HepG2 (cell line): Measurements from ENCODE around the gene ZSWIM6. TPM values are rescaled to one million over a fixed set of nuclear protein-coding genes. Genes with fewer than 3 reads are reported as not detected.
A peak's percentile ranks its signal among the peaks of the same experiment; 100 is the strongest.

Source experiments
- ATRX ChIP-seq: sonication (generic); formaldehyde crosslinking; IDR thresholded peaks from 2 replicates; pipeline ENCODE4 v1.4.0; 2020; ENCODE audit warnings: missing genetic modification reagents, borderline replicate concordance
- EHMT2 ChIP-seq: fragments of 200-600 bp; sonication (generic); IDR thresholded peaks from 2 replicates; pipeline ENCODE4 v1.7.0; 2017; ENCODE audit warnings: antibody characterized with exemption, low read depth, low read length, borderline replicate concordance
- ETV5 ChIP-seq: IDR thresholded peaks from 2 replicates; pipeline ENCODE4 v1.6.1; 2018; ENCODE audit warnings: missing biosample characterization, missing genetic modification reagents, inconsistent platforms, borderline replicate concordance
- NFKB2 ChIP-seq: sonication (generic); formaldehyde crosslinking; IDR thresholded peaks from 2 replicates; pipeline ENCODE4 v1.4.0; 2020; ENCODE audit warnings: missing genetic modification reagents, borderline replicate concordance
- POLR2AphosphoS5 ChIP-seq: IDR thresholded peaks from 2 replicates; pipeline ENCODE4 v1.6.1; 2012; ENCODE audit warnings: low read depth, low read length
- RARG ChIP-seq: sonication (generic); formaldehyde crosslinking; IDR thresholded peaks from 2 replicates; pipeline ENCODE4 v1.4.0; 2020; ENCODE audit warnings: low read depth, mild to moderate bottlenecking, missing genetic modification reagents
- SOX13 ChIP-seq, 3 experiments: fragments of 450-650 bp in 1 of 3; sonication (generic) in 1 of 3; formaldehyde crosslinking in 1 of 3; IDR thresholded peaks in 2 of 3; conservative IDR thresholded peaks in 1 of 3; 2 replicates each; pipeline versions ENCODE4 v1.5.0 to v1.6.1; 2016 to 2020; ENCODE audit warnings: antibody characterized with exemption in 1 of 3, mild to moderate bottlenecking in 1 of 3, missing compliant biosample characterization in 1 of 3, missing genetic modification reagents in 1 of 3, moderate library complexity in 1 of 3
- SSRP1 ChIP-seq: IDR thresholded peaks from 2 replicates; pipeline ENCODE4 v1.6.1; 2016; ENCODE audit warnings: control low read depth
- TBL1XR1 ChIP-seq: fragments of 150-350 bp; IDR thresholded peaks from 2 replicates; pipeline ENCODE4 v1.6.1; 2014; ENCODE audit warnings: borderline replicate concordance, low read length; ENCODE audit not compliant: partially characterized antibody
- ZFYVE20 ChIP-seq: sonication (generic); formaldehyde crosslinking; IDR thresholded peaks from 2 replicates; pipeline ENCODE4 v1.8.0; 2023; ENCODE audit warnings: low read depth, mild to moderate bottlenecking, moderate library complexity, missing genetic modification reagents, borderline replicate concordance
- ZNF451 ChIP-seq: sonication (generic); formaldehyde crosslinking; IDR thresholded peaks from 2 replicates; pipeline ENCODE4 v1.5.0; 2020; ENCODE audit warnings: mild to moderate bottlenecking, missing genetic modification reagents
- ZNF577 ChIP-seq: sonication (generic); formaldehyde crosslinking; IDR thresholded peaks from 2 replicates; pipeline ENCODE4 v1.4.0; 2020; ENCODE audit warnings: mild to moderate bottlenecking, low read depth, missing genetic modification reagents, borderline replicate concordance
- polyA plus RNA-seq, 8 experiments: library from polyadenylated mRNA; depleted of rRNA in 3 of 8; stranded (reverse) in 7 of 8; unstranded in 1 of 8; fragments of >200 nt; fragmentation: Illumina TruSeq in 4 of 8; extraction: Trizol in 4 of 8; gene quantifications; 2 replicates each; pipeline versions ENCODE4 v1.2.1 to v1.2.3, GENCODE V29; 2011 to 2016; ENCODE audit warnings: low read depth in 4 of 8, missing spikeins in 1 of 8, mixed read lengths in 1 of 8; ENCODE audit not compliant: insufficient read depth in 1 of 8
- total RNA-seq, 5 experiments: library from RNA; depleted of rRNA; stranded (reverse); fragments of >200 nt; fragmentation: Illumina TruSeq; extraction: Trizol; gene quantifications; 2 replicates each; pipeline ENCODE4 v1.2.3, GENCODE V29; 2016; ENCODE audit warnings: low read depth in 1 of 5
- TF ChIP-seq, protein P1 (sequence below): IDR thresholded peaks from 2 replicates; pipeline ENCODE4 v1.6.1; 2016; ENCODE audit warnings: missing compliant biosample characterization, missing genetic modification reagents, borderline replicate concordance
- TF ChIP-seq, protein P2 (sequence below): sonication (generic); formaldehyde crosslinking; IDR thresholded peaks from 2 replicates; pipeline ENCODE4 v1.5.0; 2020; ENCODE audit warnings: mild to moderate bottlenecking, low read depth, missing genetic modification reagents, borderline replicate concordance
- TF ChIP-seq, protein P3 (sequence below): IDR thresholded peaks from 2 replicates; pipeline ENCODE4 v1.6.1; 2018; ENCODE audit warnings: missing genetic modification reagents, mild to moderate bottlenecking, missing compliant biosample characterization
- TF ChIP-seq, protein P4 (sequence below): sonication (generic); formaldehyde crosslinking; conservative IDR thresholded peaks from 2 replicates; pipeline ENCODE4 v1.8.0; 2022; ENCODE audit warnings: missing genetic modification reagents
- TF ChIP-seq, protein P5 (sequence below): IDR thresholded peaks from 2 replicates; pipeline ENCODE4 v1.6.1; 2016

Gene ZSWIM6
- total and polyA plus RNA-seq, 2 of the 13 experiments (the other 11 are each of a cell fraction or from before 2014, with no cell fraction given): 0.82 to 1.9 TPM

DNA sequence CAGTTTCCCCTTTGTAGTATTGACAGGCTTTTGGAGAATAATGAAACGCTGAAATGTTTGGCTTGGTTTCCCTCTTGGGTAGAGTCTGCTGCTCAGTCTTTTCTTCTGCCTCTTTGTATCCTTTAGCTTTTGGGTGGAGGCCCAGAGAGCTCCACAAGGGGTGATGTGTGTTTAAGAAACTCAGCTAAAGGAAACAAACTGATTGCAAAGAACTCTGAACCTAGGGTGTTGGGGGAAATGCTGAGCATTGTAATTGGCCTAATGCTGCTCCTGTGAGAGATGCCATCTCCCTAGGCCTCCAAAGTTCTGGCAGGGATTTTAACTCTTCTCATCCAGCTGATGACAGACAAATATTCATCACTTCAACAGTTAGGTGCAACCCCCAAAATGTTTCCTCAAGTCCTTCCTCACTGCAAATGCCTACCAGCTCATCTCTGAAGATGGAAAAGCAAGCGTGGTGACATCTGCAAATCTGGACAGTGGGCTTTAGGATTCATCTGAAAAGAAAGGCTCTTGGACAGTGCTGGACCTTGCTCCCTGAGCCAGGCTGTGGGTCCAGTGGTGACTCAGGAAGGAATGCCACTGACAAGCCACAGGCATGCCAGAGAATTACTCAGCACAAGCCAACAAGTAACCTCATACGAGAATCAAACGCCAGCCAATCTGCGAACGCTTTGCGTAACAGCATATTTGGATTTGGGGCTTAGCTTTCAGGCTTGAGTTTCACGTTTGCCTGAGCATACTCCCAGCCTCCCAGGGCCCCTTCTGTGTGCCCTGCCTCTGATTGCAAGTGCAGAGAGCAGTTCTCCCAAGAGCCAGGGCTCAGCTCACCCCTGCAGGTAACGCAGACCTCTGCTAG lies 30.5 kb upstream of the ZSWIM6 start (continued):
- TF ChIP-seq SSRP1 (CRISPR knock-in tag): no peak
- TF ChIP-seq, protein P1, sequence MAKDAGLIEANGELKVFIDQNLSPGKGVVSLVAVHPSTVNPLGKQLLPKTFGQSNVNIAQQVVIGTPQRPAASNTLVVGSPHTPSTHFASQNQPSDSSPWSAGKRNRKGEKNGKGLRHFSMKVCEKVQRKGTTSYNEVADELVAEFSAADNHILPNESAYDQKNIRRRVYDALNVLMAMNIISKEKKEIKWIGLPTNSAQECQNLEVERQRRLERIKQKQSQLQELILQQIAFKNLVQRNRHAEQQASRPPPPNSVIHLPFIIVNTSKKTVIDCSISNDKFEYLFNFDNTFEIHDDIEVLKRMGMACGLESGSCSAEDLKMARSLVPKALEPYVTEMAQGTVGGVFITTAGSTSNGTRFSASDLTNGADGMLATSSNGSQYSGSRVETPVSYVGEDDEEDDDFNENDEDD: peak; percentile 40; the same call in 1 of the 2 replicates
- no peak for TF ChIP-seq ZNF451 (CRISPR knock-in tag)
- TF ChIP-seq, protein P2, sequence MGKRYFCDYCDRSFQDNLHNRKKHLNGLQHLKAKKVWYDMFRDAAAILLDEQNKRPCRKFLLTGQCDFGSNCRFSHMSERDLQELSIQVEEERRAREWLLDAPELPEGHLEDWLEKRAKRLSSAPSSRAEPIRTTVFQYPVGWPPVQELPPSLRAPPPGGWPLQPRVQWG: no peak
- no peak for TF ChIP-seq ZFYVE20
- 0 out of 2 replicates have a peak, but pooled peaks have one; percentile 58 for TF ChIP-seq RARG (CRISPR knock-in tag)
- TF ChIP-seq, protein P3, sequence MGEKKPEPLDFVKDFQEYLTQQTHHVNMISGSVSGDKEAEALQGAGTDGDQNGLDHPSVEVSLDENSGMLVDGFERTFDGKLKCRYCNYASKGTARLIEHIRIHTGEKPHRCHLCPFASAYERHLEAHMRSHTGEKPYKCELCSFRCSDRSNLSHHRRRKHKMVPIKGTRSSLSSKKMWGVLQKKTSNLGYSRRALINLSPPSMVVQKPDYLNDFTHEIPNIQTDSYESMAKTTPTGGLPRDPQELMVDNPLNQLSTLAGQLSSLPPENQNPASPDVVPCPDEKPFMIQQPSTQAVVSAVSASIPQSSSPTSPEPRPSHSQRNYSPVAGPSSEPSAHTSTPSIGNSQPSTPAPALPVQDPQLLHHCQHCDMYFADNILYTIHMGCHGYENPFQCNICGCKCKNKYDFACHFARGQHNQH (CRISPR knock-in tag): peak; percentile 72; the same call in 1 of the 2 replicates
- TF ChIP-seq EHMT2: peak; percentile 77; the same call in 1 of the 2 replicates
- TF ChIP-seq, protein P4, sequence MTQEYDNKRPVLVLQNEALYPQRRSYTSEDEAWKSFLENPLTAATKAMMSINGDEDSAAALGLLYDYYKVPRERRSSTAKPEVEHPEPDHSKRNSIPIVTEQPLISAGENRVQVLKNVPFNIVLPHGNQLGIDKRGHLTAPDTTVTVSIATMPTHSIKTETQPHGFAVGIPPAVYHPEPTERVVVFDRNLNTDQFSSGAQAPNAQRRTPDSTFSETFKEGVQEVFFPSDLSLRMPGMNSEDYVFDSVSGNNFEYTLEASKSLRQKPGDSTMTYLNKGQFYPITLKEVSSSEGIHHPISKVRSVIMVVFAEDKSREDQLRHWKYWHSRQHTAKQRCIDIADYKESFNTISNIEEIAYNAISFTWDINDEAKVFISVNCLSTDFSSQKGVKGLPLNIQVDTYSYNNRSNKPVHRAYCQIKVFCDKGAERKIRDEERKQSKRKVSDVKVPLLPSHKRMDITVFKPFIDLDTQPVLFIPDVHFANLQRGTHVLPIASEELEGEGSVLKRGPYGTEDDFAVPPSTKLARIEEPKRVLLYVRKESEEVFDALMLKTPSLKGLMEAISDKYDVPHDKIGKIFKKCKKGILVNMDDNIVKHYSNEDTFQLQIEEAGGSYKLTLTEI (CRISPR knock-in tag): no peak
- no peak; the same call in 1 of the 2 replicates for TF ChIP-seq ETV5 (CRISPR knock-in tag)
- TF ChIP-seq ATRX (CRISPR knock-in tag): no peak
- 0 out of 2 replicates have a peak, but pooled peaks have one; percentile 42 for TF ChIP-seq NFKB2 (CRISPR knock-in tag)
- no peak for TF ChIP-seq POLR2AphosphoS5
- no peak for TF ChIP-seq ZNF577 (CRISPR knock-in tag)
- TF ChIP-seq SOX13 (IDR thresholded peaks at IDR 0.05): no peak; the same call in 1 of the 2 replicates
- TF ChIP-seq SOX13 (CRISPR knock-in tag; conservative IDR thresholded peaks at IDR 0.05 in 1 of 2, IDR thresholded peaks at IDR 0.05 in 1 of 2): peak in 1 of 2 experiments; percentile 73; a peak in 1 of 4 replicates
- TF ChIP-seq TBL1XR1: no peak
- TF ChIP-seq, protein P5, sequence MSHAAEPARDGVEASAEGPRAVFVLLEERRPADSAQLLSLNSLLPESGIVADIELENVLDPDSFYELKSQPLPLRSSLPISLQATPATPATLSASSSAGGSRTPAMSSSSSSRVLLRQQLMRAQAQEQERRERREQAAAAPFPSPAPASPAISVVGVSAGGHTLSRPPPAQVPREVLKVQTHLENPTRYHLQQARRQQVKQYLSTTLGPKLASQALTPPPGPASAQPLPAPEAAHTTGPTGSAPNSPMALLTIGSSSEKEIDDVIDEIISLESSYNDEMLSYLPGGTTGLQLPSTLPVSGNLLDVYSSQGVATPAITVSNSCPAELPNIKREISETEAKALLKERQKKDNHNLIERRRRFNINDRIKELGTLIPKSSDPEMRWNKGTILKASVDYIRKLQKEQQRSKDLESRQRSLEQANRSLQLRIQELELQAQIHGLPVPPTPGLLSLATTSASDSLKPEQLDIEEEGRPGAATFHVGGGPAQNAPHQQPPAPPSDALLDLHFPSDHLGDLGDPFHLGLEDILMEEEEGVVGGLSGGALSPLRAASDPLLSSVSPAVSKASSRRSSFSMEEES (CRISPR knock-in tag): peak; percentile 38; the same call in 1 of the 2 replicates
